Endothelial cell of umbilical vein (primary cell): ENCODE results near the gene EIF5AL1. TPM values are rescaled to one million over a fixed set of nuclear protein-coding genes. Genes with fewer than 3 reads are reported as not detected.

Experiments used
- BruUV-seq: library from RNA; stranded (reverse); fragments of 400-500 nt; replicated peaks from 2 replicates; lab custom pipeline; 2021; lab: Mats Ljungman, UMichigan
- CTCF ChIA-PET: fragments of 300-600, 350-600 bp; sonication (Branson Sonifier 250); formaldehyde crosslinking; loops from one replicate; lab custom pipeline; 2021; ENCODE audit warnings: antibody characterized with exemption, inconsistent platforms; lab: Charles Lee
- POLR2A ChIA-PET: fragments of 300-600, 350-600 bp; sonication (Branson Sonifier 250); formaldehyde crosslinking; loops from one replicate; lab custom pipeline; 2021; ENCODE audit warnings: antibody characterized with exemption, inconsistent platforms; lab: Charles Lee
- DNase-seq: peaks from one replicate; pipeline ENCODE4 v3.0.0-alpha.2; 2011; ENCODE audit warnings: low read depth, low spot score
- FAIRE-seq: peaks from 2 replicates; lab custom pipeline; 2011; peaks lifted over from hg19 to GRCh38; lab: Jason Lieb, UNC
- H2AFZ ChIP-seq: 2 replicates; pipeline ENCODE4 v1.6.0; 2012; ENCODE audit warnings: low read depth, low read length, control low read depth, inconsistent platforms
- H3K27ac ChIP-seq: 2 replicates; pipeline ENCODE4 v1.5.1; 2011; ENCODE audit warnings: low read depth, mild to moderate bottlenecking, control low read depth, low read length, moderate library complexity; ENCODE audit not compliant: insufficient read depth
- H3K27me3 ChIP-seq, 2 experiments: 2 replicates each; pipeline versions ENCODE4 v1.6.0 to v1.6.1; 2011; ENCODE audit warnings: low read length in 2 of 2, mixed read lengths in 1 of 2; ENCODE audit not compliant: control insufficient read depth in 2 of 2, insufficient read depth in 2 of 2
- H3K36me3 ChIP-seq, 2 experiments: 2 replicates in 1 of 2; 3 replicates in 1 of 2; pipeline ENCODE4 v1.5.1; 2011; ENCODE audit warnings: low read length in 2 of 2, mild to moderate bottlenecking in 1 of 2, moderate library complexity in 1 of 2; ENCODE audit not compliant: control insufficient read depth in 2 of 2, insufficient read depth in 2 of 2; ENCODE audit errors: extremely low read depth in 1 of 2
- H3K4me1 ChIP-seq: 3 replicates; pipeline ENCODE4 v1.5.1; 2011; ENCODE audit warnings: mild to moderate bottlenecking, low read length; ENCODE audit not compliant: control insufficient read depth, insufficient read depth; ENCODE audit errors: extremely low read depth
- H3K4me2 ChIP-seq: 2 replicates; pipeline ENCODE4 v1.6.1; 2011; ENCODE audit warnings: low read length, control low read depth, mixed read lengths; ENCODE audit not compliant: insufficient read depth
- H3K4me3 ChIP-seq, 3 experiments: fragments of 200-600 bp in 1 of 3; sonication (generic), shearing (Covaris generic) in 1 of 3; replicated peaks in 1 of 3; 2 replicates each; pipeline ENCODE4 v1.5.1; 2011 to 2016; ENCODE audit warnings: control low read depth in 3 of 3, low read length in 3 of 3, mild to moderate bottlenecking in 2 of 3, inconsistent platforms in 1 of 3, low read depth in 1 of 3, moderate library complexity in 1 of 3; ENCODE audit not compliant: insufficient read depth in 1 of 3
- H3K79me2 ChIP-seq: 2 replicates; pipeline ENCODE4 v1.6.0; 2012; ENCODE audit warnings: low read length, inconsistent platforms; ENCODE audit not compliant: control insufficient read depth, insufficient read depth
- H3K9ac ChIP-seq: replicated peaks from 2 replicates; pipeline ENCODE3; 2011; ENCODE audit warnings: low read length, control low read depth; ENCODE audit not compliant: insufficient read depth; ENCODE audit errors: extremely low read depth
- H3K9me1 ChIP-seq: replicated peaks from 3 replicates; pipeline ENCODE4 v1.6.0; 2011; ENCODE audit warnings: mild to moderate bottlenecking, low read length; ENCODE audit not compliant: control insufficient read depth, insufficient read depth; ENCODE audit errors: extremely low read depth
- H3K9me3 ChIP-seq: replicated peaks from 2 replicates; pipeline ENCODE4 v1.5.1; 2012; ENCODE audit warnings: low read length, inconsistent platforms; ENCODE audit not compliant: control insufficient read depth, insufficient read depth
- H4K20me1 ChIP-seq: replicated peaks from 2 replicates; pipeline ENCODE3; 2011; ENCODE audit warnings: mild to moderate bottlenecking, low read length; ENCODE audit not compliant: control insufficient read depth, insufficient read depth; ENCODE audit errors: extremely low read depth
- EZH2 ChIP-seq: IDR thresholded peaks from 2 replicates; pipeline ENCODE4 v1.6.1; 2012; ENCODE audit warnings: borderline replicate concordance, low read depth, mild to moderate bottlenecking, moderate library complexity, low read length, inconsistent platforms; ENCODE audit not compliant: severe bottlenecking
- FOS ChIP-seq: IDR thresholded peaks from 2 replicates; pipeline ENCODE4 v1.6.1; 2011; ENCODE audit warnings: mild to moderate bottlenecking, low read length, moderate library complexity, borderline replicate concordance; ENCODE audit not compliant: insufficient read depth
- GATA2 ChIP-seq: IDR thresholded peaks from 2 replicates; pipeline ENCODE4 v1.7.0; 2011; ENCODE audit warnings: low read depth, mild to moderate bottlenecking, moderate library complexity, mixed read lengths, low read length; ENCODE audit not compliant: insufficient read length, insufficient read depth
- JUN ChIP-seq: IDR thresholded peaks from 2 replicates; pipeline ENCODE4 v1.6.1; 2011; ENCODE audit warnings: borderline replicate concordance, low read depth; ENCODE audit not compliant: insufficient read length, insufficient read depth
- MYC ChIP-seq: IDR thresholded peaks from one replicate; pipeline ENCODE4 v1.6.1; 2011; ENCODE audit warnings: mild to moderate bottlenecking, low read depth, low read length
- POLR2A ChIP-seq: IDR thresholded peaks from 2 replicates; pipeline ENCODE4 v1.6.1; 2012; ENCODE audit warnings: low read depth, mild to moderate bottlenecking, control low read depth, low read length
- POLR2AphosphoS5 ChIP-seq: IDR thresholded peaks from 2 replicates; pipeline ENCODE4 v1.6.1; 2012; ENCODE audit warnings: low read depth, mild to moderate bottlenecking, control low read depth, low read length, moderate library complexity; ENCODE audit not compliant: insufficient read depth
- dilution Hi-C: fragments of 300-500 bp; cut with MboI; formaldehyde crosslinking; loops from one replicate; pipeline ENCODE4 v1.15.0; 2019; ENCODE audit warnings: low sequenced_read_pairs; ENCODE audit not compliant: extremely low pct_ligation_motif_present
- intact Hi-C: fragments of 100-400 bp; cut with micrococcal nuclease; formaldehyde crosslinking; loops from one replicate; pipeline ENCODE4 v1.10.0; 2022
- polyA plus RNA-seq, 4 experiments: library from polyadenylated mRNA; depleted of rRNA in 3 of 4; stranded (reverse) in 3 of 4; unstranded in 1 of 4; fragments of >200 nt; gene quantifications; 2 replicates each; pipeline versions ENCODE4 v1.2.1 to v1.2.3, GENCODE V29; 2011 to 2012; ENCODE audit warnings: missing spikeins in 1 of 4
- total RNA-seq: library from RNA; stranded (reverse); gene quantifications from 2 replicates; pipeline ENCODE4 v1.2.3, GENCODE V29; 2021
- TF ChIP-seq, protein P1 (sequence below), 2 donors: IDR thresholded peaks; 1 replicate in 1 of 2; 2 replicates in 1 of 2; pipeline ENCODE4 v1.5.1; 2011; ENCODE audit warnings: low read length in 2 of 2, mild to moderate bottlenecking in 2 of 2, moderate library complexity in 2 of 2, control low read depth in 1 of 2, inconsistent platforms in 1 of 2, low read depth in 1 of 2; ENCODE audit not compliant: insufficient read depth in 1 of 2; ENCODE audit errors: extremely low read depth in 1 of 2
- TF ChIP-seq, protein P2 (sequence below): IDR thresholded peaks from 2 replicates; pipeline ENCODE4 v1.6.1; 2011; ENCODE audit not compliant: insufficient read depth, insufficient read length

Gene EIF5AL1
- total and polyA plus RNA-seq, 2 donors (not counting 3 experiments of a cell fraction or from before 2014, with no cell fraction given): 0.29 to 1.0 TPM

DNA sequence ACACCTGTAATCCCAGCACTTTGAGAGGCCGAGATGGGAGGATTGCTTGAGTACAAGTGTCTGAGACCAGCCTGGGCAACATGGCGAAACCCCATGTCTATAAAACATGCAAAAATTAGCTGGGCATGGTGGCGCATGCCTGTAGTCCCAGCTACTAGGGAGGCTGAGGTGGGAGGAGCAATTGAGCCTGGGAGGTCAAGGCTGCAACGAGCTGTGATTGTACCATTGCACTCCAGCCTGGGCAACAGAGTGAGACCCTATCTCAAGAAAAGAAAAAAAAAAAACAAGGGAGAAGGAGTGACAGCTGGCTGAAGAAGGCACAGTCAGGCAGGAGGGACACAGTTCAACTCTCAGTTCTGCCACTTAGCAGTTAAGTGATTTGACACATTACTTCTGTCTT lies 40.6 kb upstream of the EIF5AL1 start:
- no peak overlapping the region for H3K9ac ChIP-seq
- intact Hi-C loops: no loop called here
- no peaks in the 10 kb centered on the region for H3K4me1 ChIP-seq
- no peaks in the 10 kb centered on the region for H3K9me3 ChIP-seq
- dilution Hi-C loops: no loop called here
- no peak overlapping the region for H3K27ac ChIP-seq
- no peak overlapping the region for H3K4me2 ChIP-seq
- TF ChIP-seq GATA2: no peak
- TF ChIP-seq, protein P1, sequence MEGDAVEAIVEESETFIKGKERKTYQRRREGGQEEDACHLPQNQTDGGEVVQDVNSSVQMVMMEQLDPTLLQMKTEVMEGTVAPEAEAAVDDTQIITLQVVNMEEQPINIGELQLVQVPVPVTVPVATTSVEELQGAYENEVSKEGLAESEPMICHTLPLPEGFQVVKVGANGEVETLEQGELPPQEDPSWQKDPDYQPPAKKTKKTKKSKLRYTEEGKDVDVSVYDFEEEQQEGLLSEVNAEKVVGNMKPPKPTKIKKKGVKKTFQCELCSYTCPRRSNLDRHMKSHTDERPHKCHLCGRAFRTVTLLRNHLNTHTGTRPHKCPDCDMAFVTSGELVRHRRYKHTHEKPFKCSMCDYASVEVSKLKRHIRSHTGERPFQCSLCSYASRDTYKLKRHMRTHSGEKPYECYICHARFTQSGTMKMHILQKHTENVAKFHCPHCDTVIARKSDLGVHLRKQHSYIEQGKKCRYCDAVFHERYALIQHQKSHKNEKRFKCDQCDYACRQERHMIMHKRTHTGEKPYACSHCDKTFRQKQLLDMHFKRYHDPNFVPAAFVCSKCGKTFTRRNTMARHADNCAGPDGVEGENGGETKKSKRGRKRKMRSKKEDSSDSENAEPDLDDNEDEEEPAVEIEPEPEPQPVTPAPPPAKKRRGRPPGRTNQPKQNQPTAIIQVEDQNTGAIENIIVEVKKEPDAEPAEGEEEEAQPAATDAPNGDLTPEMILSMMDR (IDR thresholded peaks at IDR 0.05; ENCODE audit: extremely low read depth in 1 of 2, insufficient read depth in 1 of 2, low read depth in 1 of 2, low read length in 2 of 2): no peak
- no peak for TF ChIP-seq FOS
- no peak for TF ChIP-seq JUN
- no peak for TF ChIP-seq EZH2
- no peak for TF ChIP-seq POLR2A
- no peak for TF ChIP-seq POLR2AphosphoS5
- TF ChIP-seq MYC: no peak
- TF ChIP-seq, protein P2, sequence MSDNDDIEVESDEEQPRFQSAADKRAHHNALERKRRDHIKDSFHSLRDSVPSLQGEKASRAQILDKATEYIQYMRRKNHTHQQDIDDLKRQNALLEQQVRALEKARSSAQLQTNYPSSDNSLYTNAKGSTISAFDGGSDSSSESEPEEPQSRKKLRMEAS: no peak
- H4K20me1 ChIP-seq: no peaks in the 10 kb centered on the region
- DNase-seq (no peak), FAIRE-seq (no peak)
- ChIA-PET CTCF (interaction anchor here (0.6 to 2.0 kb wide), 5 partner anchors 14 to 576 kb away, joined by 4 to 22 read pairs (median 5); no protein-coding TSS in a partner anchor), POLR2A (no interaction called here)
- peaks cover 5 to 16% of the 10 kb centered on the region in 2 experiments for H3K27me3 ChIP-seq
- H3K4me3 ChIP-seq: no peak overlapping the region
- H2AFZ ChIP-seq: no peak overlapping the region
- no peaks in the 10 kb centered on the region for H3K36me3 ChIP-seq
- BruUV-seq: no TSS peak
- no peaks in the 10 kb centered on the region for H3K79me2 ChIP-seq
- H3K9me1 ChIP-seq: no peaks in the 10 kb centered on the region
